NCI-H187 treated with DMSO at 0.1 percent for 48 hours (cell line): ENCODE data around the gene ACBD7.

ENCODE experiments used
- DNase-seq: peaks from one replicate; lab custom pipeline; 2025; lab: John Stamatoyannopoulos, UW

ACBD7 gene

GRCh38 chr10:15088428-15089261 is at the start of gene ACBD7:
Gene ACBD7, minus strand, starts transcription at chr10:15088776. Its CDS starts 48 bp downstream, at chr10:15088728.
- DNase-seq, result peak; percentile 14

GRCh38 chr10:15137636-15138035 is 49.1 kb upstream of the ACBD7 start:
- no peak for DNase-seq

- DNase-seq, result no peak
Measured at GRCh38 chr10:15137036-15137359, 48.4 kb upstream of the ACBD7 start.

GRCh38 chr10:15136129-15137035 is 47.8 kb upstream of the ACBD7 start:
- no peak for DNase-seq

- DNase-seq, result no peak
Measured at GRCh38 chr10:15131330-15131729, 42.8 kb upstream of the ACBD7 start.

GRCh38 chr10:15124908-15125307 is 36.3 kb upstream of the ACBD7 start:
- no peak for DNase-seq

- no peak for DNase-seq
Measured at GRCh38 chr10:15124190-15124589, 35.6 kb upstream of the ACBD7 start.

GRCh38 chr10:15123749-15124184 is 35.2 kb upstream of the ACBD7 start:
- no peak for DNase-seq

GRCh38 chr10:15122477-15123030 is 34.0 kb upstream of the ACBD7 start:
- no peak for DNase-seq

GRCh38 chr10:15121707-15122106 is 33.1 kb upstream of the ACBD7 start:
- no peak for DNase-seq

GRCh38 chr10:15120523-15120922 is 31.9 kb upstream of the ACBD7 start:
- DNase-seq, result no peak

GRCh38 chr10:15118615-15119014 is 30.0 kb upstream of the ACBD7 start:
- DNase-seq, result no peak

GRCh38 chr10:15116225-15116624 is 27.6 kb upstream of the ACBD7 start:
- no peak for DNase-seq

GRCh38 chr10:15113766-15114165 is 25.2 kb upstream of the ACBD7 start:
- no peak for DNase-seq

- DNase-seq, result no peak
Measured at GRCh38 chr10:15112657-15113056, 24.1 kb upstream of the ACBD7 start.

GRCh38 chr10:15106352-15107013 is 17.9 kb upstream of the ACBD7 start:
- DNase-seq, result no peak

- no peak for DNase-seq
Measured at GRCh38 chr10:15103513-15103912, 14.9 kb upstream of the ACBD7 start.

- no peak for DNase-seq
Measured at GRCh38 chr10:15099886-15100285, 11.3 kb upstream of the ACBD7 start.

GRCh38 chr10:15097011-15097812 is 8.6 kb upstream of the ACBD7 start, which contains the start of gene RPP38:
Gene RPP38, plus strand, starts transcription at chr10:15097355. Its CDS starts 5,960 bp downstream, at chr10:15103315.
- DNase-seq, result peak; percentile 15

- DNase-seq, result no peak
Measured at GRCh38 chr10:15096661-15097010, 8.1 kb upstream of the ACBD7 start.

GRCh38 chr10:15092855-15093408 is 4.4 kb upstream of the ACBD7 start:
- DNase-seq, result no peak
